HG02970 (cell line): ENCODE measurements around the gene SHC4.
"Not testable (repeated sequence)": the region's sequence is repeated elsewhere in the genome, so short reads cannot be mapped to it uniquely, and the experiment has no call there.

ENCODE experiments used
- ATAC-seq: cut with Tn5 transposase; IDR thresholded peaks from one replicate; pipeline ENCODE4 v1.9.1; 2021; ENCODE audit warnings: mild to moderate bottlenecking, moderate library complexity, moderate number of reproducible peaks; ENCODE audit not compliant: unreplicated experiment, low FRiP score

Gene SHC4

DNA sequence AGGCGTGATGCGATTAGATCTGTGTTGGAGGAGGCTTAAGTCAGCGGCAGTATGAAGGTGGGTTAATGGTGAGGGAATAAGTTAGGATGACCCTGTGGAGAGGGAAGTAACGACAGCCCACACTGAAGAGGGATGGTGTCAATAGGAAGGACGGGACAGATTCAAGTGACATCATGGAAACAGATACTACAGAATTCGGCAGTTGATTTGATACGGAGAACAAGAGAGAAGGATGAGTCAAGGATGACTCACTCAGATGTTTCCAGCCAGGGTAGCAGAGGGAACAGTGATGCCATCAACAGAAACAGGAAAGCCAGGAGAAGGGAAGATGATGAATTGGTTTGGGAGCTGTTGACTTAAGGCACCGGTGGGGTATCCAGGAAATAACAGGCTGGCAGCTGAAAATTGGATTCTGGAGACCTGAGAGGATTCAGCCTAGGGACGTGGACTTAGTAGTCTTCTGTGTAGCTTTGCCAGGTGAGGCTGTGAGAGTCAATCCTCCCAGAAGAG lies 38.0 kb downstream of the SHC4 start:
- no peak for ATAC-seq

DNA sequence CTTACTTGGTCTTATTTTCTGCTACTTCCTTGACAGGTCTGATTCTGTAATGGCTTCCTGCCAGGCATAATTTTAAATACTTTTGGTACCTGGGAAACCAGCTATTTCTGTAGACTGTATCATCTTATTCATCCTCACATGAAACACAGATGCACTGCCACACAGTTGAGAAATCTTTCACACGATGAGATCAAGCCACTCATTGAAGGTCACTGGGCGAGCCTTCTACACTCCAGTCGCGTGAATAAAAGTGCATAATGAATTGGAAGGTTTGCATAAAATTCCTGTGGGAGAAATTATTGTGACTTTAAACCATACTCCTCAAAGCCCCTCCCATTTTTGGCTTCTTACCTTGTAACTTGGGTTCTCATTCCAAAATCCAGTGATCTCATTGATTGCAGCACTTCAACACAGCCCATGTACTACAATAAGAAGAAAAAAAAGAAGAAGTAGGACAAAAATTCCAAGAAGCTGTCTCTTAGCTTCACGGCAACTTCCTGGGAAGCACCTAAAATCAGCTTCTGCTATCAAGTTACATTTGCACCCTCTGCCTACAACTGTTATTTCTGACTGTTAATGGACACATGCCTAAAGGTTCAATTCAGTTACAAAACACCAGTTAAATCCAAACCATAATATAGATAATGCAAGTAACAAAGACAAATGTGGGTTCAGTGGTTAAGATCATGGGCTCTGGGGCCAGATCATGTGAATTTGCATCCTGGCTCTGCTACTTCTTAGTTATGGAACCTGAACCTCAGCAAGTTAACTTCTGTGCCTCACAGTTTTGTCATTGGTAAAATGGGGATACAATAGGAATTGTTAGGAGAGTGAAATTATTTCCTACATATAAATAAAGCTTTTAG lies 39.0 kb downstream of the SHC4 start:
- no peak for ATAC-seq

DNA sequence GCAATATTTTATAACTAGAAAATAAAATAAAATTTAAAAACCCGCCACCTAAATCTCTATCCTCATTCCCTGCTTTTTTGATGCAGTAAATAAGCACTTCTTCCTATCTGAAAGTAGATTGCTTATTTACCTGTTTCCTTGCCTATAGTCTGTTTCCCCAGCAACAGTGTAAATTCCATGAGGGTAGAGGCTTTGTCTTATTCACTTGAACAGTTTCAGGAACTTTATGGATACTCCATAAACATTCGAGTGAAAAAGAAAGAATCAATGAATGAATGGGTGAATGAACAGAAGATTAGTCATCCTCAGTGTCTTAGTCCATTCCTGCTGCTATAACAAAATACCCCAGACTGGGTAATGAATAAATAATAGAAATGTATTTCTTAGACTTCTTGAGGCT lies 41.7 kb downstream of the SHC4 start:
- no peak for ATAC-seq

DNA sequence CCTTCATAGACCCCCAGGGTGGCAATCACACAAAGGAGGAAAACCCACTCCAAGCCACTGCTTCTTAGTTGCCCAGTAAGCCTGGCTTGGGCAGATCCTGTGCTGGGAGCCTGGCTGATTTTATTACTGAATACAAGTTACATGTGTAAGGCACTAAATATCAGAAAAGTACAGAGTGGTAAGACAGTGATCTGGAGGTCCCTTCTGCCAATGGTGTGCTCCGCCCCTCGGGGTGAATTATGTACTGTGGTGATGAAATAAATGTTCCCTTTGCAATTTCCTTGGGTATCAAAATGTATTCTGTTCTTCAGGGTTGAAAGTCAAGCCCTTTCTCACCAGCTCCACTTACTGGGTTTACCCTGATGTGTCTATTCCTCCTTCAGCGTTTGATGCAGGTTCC lies 47.0 kb downstream of the SHC4 start:
- no peak for ATAC-seq

DNA sequence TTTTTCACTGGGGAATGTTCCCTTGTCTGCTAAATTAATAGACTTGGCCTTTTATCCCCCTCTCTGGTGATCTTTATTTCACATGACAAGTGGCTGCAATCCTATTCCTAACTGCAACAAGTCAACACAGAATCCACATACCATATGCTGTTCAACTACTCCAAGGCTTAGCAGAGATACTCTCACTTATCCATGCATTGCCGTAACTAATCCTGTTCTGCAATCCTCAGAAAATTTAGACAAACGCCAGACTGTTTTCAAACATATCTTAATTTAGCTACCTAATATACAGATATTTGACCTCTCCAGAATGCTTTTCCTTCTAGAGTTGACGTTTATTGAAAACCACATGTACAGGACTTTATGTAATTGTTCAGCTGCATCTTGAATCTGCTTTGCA lies 47.9 kb downstream of the SHC4 start:
- ATAC-seq: no peak

DNA sequence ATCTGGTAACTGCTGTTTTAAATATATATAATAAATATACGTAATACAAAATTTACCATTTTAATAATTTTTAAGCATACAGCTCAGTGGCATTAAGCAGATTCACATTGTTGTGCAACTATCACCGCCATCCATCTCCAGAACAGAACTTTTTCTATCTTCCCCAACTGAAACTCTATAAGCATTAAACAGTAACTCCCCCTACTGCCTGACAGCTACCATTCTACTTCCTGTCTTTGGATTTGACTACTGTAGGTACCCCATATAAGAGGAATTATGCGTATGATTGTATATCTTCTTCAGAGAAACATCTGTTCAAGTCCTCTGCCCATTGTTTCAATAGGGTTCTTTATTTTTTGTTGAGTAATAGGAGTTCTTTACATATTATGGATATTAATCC lies 49.0 kb downstream of the SHC4 start:
- no peak for ATAC-seq

DNA sequence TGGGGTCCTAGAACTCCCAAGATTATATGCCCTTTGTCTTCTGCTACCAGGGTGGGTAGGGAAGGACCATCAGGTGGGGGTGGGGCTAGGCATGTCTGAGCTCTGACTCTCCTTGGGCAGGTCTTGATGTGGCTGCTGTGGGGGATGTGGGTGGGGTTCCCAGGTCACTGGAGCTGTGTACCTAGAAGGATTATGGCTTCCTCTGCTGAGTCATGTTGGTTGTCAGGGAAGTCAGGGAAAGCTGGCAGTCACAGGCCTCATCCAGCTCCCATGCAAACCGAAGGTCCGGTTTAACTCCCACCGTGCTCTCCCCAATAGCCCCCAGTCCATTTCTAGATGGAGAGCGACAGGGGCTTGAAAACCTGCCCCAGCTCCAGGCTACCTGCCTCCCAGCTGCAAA lies 50.6 kb downstream of the SHC4 start:
- ATAC-seq: no peak

DNA sequence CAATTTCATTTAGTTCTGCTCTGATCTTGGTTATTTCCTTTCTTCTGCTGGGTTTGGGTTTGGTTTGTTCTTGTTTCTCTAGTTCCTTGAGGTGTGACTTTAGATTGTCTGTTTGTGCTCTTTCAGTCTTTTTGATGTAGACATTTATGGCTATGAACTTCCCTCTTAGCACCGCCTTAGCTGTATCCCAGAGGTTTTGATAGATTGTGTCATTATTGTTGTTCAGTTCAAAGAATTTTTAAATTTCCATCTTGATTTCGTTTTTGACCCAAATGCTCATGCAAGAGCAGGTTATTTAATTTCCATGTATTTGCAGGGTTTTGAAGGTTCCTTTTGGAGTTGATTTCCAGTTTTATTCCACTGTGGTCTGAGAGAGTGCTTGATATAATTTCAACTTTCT lies 53.2 kb downstream of the SHC4 start:
- not testable (repeated sequence) for ATAC-seq

DNA sequence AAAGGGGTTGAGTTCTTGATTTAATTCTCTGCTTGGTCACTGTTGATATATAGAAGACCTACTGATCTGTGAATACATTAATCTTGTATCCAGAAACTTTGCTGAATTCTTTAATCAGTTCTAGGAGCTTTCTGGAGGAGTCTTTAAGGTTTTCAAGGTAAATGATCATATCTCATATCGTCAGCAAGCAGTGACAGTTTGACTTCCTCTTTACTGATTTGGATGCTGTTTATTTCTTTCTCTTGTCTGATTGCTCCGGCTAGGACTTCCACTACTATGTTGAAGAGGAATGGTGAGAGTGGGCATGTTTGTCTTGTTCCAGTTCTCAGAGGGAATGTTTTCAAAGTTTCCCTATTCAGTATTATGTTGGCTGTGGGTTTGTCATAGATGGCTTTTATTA lies 54.4 kb downstream of the SHC4 start:
- ATAC-seq: not testable (repeated sequence)

DNA sequence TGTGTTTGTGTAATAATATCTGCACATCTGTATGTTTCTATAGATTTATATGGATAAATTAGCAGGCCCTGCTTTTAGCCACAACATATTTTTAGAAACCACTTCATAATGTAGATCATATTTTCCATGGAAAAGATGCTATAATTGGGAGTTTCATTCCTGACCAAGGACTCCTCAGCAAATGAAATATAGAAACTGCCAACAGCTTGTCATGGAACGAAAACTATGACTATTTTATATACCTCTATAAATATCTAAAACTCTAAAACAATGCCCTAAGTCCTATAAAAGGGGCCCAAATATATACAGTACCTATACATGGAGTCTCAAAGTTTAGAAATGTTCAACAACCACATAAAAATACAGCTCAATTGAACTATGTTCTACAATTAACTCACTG lies 57.9 kb downstream of the SHC4 start:
- no peak for ATAC-seq

DNA sequence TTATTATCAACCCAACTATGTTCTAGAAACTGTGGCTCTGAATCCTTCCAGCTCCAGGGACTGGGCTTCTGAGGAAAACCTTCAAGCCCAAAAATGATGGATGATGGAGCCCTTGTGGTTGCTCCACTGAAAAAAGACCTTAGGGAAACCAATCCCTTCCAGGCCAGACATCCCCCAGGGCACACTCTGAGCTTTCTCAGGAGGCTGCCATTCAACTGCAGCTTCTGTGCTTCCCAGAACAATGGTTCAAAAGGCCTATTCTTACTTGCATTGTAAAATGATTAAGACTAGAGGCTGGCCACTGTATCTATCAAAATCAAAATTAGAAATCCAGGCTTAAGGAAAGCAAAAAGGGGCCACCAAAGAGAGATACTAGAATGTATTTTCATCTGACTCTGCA lies 58.5 kb downstream of the SHC4 start:
- no peak for ATAC-seq

DNA sequence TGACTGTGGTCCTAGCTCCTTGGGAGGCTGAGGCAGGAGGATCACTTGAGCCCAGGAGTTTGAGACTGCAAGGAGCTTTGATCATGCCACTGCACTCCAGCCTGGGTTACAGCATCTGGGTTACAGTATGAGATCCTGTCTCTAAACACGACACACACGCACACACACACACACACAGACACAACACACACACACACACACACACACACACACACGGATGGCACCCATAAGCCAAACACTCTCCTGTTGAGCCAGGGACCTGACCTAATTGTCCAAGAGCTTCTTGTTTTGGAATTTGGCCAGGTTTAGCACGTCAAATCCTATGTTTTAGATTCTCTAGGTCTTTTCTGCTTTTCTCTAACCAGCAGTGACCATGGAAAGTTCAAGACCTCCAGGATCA lies 59.0 kb downstream of the SHC4 start:
- no peak for ATAC-seq

DNA sequence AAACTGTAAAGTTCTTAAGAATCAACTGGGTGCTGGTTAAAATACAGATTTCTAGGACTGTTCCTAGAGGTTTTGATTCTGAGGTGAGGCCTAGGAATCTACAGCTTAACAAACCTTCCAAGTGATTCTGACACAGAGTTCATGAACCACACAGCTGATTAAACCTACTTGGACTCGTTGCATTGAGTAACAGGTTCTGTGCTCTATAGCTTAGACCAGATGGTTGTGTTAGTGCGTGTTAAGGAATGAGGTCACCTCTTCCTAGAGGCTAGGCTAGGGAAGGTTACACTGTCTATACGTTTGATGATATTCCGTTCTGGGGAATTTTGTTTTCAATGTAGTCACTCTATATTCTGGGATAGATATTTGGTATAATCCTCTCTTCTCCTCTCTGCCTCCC lies 63.9 kb downstream of the SHC4 start:
- ATAC-seq: no peak

DNA sequence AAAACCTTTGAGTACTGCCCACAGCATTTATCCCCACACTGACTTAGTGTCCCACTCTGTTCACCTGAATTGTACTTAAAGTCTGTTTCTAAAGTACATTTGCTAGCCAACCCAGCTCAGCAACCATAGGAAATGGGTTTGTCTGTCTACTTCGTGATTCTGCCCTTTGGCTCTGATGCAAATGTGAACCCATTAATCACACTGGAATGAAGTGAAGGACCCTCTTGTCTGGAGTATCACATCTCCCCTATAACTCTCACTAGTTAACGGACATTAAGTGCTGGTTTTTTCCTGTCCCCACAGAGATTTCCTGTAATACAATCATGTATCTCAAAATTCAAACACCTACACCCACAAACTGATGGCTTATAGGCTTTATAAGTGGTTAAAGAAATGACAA lies 65.3 kb downstream of the SHC4 start:
- no peak for ATAC-seq

DNA sequence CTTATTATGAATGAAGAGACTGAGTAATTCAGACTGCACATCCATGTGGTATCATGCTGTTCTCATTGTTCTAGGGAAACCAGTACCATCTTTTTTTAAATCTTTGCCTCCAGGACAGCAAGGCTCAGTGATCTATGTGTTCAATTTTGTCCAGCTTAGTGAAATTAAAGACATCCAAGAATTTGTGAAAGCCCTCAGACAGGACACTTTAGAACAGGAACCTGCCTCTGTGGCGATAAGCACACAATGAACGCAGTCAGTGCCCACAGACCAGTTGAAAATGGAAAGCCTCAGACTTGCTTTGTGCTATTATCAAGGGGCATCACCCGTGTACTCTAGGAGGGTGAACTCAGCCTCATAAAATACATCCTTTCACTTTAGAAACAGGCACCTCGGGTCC lies 65.7 kb downstream of the SHC4 start:
- ATAC-seq: no peak

DNA sequence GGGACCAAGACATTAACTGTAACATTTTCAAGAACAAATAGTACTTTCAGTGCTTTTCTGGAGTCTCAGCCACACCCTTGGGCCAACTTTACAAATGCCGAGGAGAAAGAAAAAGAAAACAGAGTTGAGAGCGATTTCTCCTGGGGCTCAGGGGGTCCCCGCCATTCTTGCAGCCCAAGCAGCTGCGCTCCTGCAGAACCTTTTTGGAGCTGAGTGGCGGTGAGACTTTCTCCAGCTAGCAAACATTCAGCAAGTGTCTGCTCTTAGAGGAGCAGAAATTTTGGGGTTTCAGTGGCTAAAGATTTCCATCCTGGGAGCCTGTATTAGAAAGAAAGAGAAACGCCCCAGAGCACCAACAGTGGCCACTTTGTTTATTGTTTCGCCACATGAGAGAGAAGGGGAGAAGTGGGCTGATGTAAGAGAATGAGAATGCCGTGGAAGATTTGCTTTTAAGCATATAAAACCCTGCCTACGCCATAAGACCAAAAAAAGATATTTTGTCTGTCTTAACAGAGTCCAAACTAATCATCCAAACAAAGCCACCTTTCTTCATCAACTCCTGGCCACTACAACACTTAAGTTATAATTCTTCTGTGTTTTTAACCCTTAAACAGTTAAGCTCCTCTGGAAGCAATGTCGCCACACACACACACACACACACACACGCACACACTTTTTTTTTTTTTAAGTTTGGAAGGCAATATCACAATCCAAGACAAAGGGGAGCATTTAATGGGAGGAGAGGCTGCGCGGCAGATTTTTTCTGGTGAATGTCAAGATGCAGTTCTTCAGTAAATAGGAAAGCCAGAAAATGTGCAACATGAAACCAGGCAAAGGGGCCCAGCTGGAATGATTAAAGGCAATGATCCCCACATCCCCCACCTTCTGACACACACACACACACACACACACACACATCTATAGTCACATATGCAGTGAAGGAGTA lies 66.6 kb downstream of the SHC4 start:
- ATAC-seq: no peak

DNA sequence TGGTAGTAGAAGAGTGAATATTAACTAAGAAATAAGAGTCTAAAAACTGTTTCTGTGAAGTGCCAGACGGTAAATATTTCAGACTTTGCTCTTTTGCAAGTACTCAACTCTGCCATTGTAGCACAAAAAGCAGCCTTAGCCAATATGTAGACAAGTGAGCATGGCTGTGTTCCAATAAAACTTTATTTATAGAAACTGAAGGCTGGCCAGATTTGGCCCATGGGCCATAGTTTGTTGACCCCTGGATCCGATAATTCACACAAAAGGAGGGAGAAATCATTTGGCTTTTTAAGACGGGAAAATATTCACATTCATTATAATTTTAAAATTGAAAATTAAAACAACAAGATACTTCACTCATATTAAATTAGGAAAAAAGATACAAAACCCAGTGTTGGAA lies 70.4 kb downstream of the SHC4 start:
- ATAC-seq: no peak

DNA sequence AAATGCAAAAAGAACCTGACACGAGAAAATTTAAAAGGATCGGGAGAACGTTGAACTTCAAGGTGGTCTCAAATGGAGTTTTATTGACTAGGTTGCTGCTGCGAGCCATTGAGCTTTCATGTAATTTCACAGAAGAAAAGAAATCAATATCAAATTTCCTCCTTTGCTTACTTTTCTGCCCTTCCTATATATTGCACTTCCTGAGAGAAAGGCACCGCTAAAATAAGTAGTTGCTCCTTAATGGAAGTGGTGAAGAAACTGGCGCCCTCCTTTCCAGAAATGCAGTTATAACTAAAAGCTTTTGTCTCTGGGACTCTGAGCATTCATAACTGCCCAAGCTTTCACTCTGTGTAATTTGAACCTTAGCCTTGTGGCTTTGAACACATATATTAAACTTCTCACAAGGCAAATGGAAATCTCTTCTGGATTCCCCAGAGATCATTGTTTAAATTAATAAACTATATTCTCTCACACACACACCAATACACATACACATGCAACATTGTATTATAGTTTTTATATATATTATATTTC lies 72.4 kb downstream of the SHC4 start:
- no peak for ATAC-seq

DNA sequence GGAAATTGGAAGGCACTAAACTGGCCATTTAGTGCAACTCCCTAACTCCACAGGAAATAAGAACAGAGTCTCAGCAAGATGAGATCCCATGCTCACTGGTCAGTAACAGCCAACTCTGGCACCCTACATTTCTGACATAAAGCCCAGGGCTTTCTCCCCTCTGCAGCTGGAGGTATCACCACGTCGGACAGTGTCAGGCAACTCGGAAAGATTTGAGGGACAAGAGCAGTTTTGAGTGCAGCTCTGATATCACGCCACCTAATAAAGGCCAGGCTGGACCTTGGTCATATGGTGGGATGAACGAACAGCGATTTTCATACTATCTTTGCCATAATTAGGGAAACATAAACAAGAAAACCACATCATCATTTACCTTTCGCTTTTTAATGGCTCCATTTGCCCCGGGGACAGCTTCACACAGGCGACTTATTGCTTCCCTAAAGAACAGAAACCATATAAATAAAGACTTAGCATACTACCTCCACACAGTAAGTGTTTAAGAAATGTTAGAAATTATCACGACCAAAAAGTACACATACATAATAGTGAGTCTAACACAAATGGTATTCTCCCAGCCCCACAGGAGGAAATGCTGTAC lies 73.2 kb downstream of the SHC4 start:
- no peak for ATAC-seq

DNA sequence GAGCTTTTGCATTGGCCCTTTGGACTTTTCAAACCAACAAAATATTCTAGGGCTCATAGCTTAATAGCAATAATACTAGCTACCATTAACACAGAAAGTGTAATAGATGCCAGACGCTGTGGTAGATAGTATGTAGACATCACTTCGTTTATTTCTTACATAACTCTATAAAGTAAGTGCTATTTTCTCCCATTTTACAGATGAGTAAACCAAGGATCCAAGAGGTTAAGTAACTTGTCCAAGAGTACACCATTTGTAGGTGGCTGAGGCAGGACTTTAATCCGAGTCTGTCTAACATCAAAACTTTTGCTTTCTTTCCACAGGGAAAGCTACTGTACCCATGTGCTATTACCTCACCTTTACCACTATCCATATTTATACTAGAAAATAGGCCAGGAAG lies 73.8 kb downstream of the SHC4 start:
- ATAC-seq: no peak

DNA sequence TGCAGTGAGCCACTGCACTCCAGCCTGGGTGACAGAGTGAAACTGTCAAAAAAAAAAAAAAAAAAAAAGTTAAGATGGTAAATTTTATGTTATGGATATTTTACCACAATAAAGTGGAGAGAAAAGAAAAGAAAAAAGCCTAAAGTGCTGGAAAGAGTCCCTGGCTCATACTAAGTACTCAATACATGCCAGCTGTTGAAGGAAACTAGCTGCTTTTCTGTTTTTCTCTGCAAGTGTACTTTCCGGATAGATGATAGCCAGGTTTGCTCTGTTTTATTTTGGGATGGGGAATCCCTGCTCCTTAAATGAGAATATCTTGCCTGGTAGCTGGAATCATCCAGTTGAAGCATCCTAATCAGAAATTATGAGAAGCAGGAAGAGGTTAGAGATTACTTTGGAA lies 74.9 kb downstream of the SHC4 start:
- no peak for ATAC-seq
